Caco-2 (cell line): ENCODE results near the gene CASP9. TPM values are rescaled to one million over a fixed set of nuclear protein-coding genes. Genes with fewer than 3 reads are reported as not detected.
A peak's percentile ranks its signal among the peaks of the same experiment; 100 is the strongest.
"Not testable (repeated sequence)": the region's sequence is repeated elsewhere in the genome, so short reads cannot be mapped to it uniquely, and the experiment has no call there.

ENCODE experiments used
- BruUV-seq: library from RNA; stranded (reverse); fragments of 400-500 nt; replicated peaks from 2 replicates; lab custom pipeline; 2021; lab: Mats Ljungman, UMichigan
- CTCF ChIA-PET: fragments of 300-600 bp; sonication (Branson Sonifier 250); formaldehyde crosslinking; loops from one replicate; lab custom pipeline; 2022; ENCODE audit warnings: antibody characterized with exemption; lab: Charles Lee
- POLR2A ChIA-PET: fragments of 300-600 bp; sonication (Branson Sonifier 250); formaldehyde crosslinking; loops from one replicate; lab custom pipeline; 2022; ENCODE audit warnings: antibody characterized with exemption; lab: Charles Lee
- DNase-seq, 2 experiments: peaks; one replicate each; pipeline versions ENCODE4 v3.0.0 to v3.0.0-alpha.2; 2020 to 2022
- H3K27me3 ChIP-seq: replicated peaks from 2 replicates; pipeline ENCODE4 v1.6.0; 2011; ENCODE audit warnings: low read length; ENCODE audit not compliant: control insufficient read depth, insufficient read depth
- H3K36me3 ChIP-seq: 2 replicates; pipeline ENCODE4 v1.5.1; 2011; ENCODE audit warnings: low read length; ENCODE audit not compliant: control insufficient read depth, insufficient read depth
- H3K4me1 ChIP-seq: fragments of 250-450 bp; sonication (Bioruptor Pico); 2 replicates; pipeline ENCODE4 v1.5.1; 2020; ENCODE audit warnings: mild to moderate bottlenecking
- H3K4me3 ChIP-seq: 2 replicates; pipeline ENCODE4 v1.5.1; 2011; ENCODE audit warnings: low read depth, mild to moderate bottlenecking, control low read depth, low read length
- H3K9me3 ChIP-seq: fragments of 250-450 bp; sonication (Bioruptor Pico); 2 replicates; pipeline ENCODE4 v1.5.1; 2020; ENCODE audit warnings: mild to moderate bottlenecking, moderate library complexity
- H3K27ac Mint-ChIP-seq: one replicate; pipeline ENCODE4 v1.8.0; 2022; ENCODE audit warnings: mixed read lengths; ENCODE audit not compliant: unreplicated experiment
- H3K27me3 Mint-ChIP-seq: one replicate; pipeline ENCODE4 v1.8.0; 2022; ENCODE audit warnings: mixed read lengths; ENCODE audit not compliant: insufficient read depth, unreplicated experiment
- H3K36me3 Mint-ChIP-seq: one replicate; pipeline ENCODE4 v1.8.0; 2022; ENCODE audit warnings: mild to moderate bottlenecking, mixed read lengths; ENCODE audit not compliant: insufficient read depth, unreplicated experiment
- H3K4me1 Mint-ChIP-seq: one replicate; pipeline ENCODE4 v1.8.0; 2022; ENCODE audit warnings: low read depth, mixed read lengths; ENCODE audit not compliant: unreplicated experiment
- H3K4me3 Mint-ChIP-seq: one replicate; pipeline ENCODE4 v1.8.0; 2022; ENCODE audit warnings: mild to moderate bottlenecking, moderate library complexity, mixed read lengths; ENCODE audit not compliant: unreplicated experiment
- H3K9me3 Mint-ChIP-seq: one replicate; pipeline ENCODE4 v1.8.0; 2022; ENCODE audit warnings: mixed read lengths; ENCODE audit not compliant: unreplicated experiment
- CTCF ChIP-seq, 2 experiments: fragments of 200-600 bp in 1 of 2; IDR thresholded peaks; 1 replicate in 1 of 2; 2 replicates in 1 of 2; pipeline versions ENCODE4 v1.5.1 to v1.8.0; 2011 to 2022; ENCODE audit warnings: antibody characterized with exemption in 1 of 2, control low read depth in 1 of 2, inconsistent platforms in 1 of 2, low read depth in 1 of 2, low read length in 1 of 2, mild to moderate bottlenecking in 1 of 2, moderate library complexity in 1 of 2; ENCODE audit not compliant: insufficient read depth in 1 of 2, severe bottlenecking in 1 of 2, unreplicated experiment in 1 of 2
- intact Hi-C: fragments of 100-400 bp; cut with micrococcal nuclease; formaldehyde crosslinking; loops from one replicate; pipeline ENCODE4 v1.10.0; 2022; ENCODE audit not compliant: unreplicated experiment
- total RNA-seq: library from RNA; stranded (reverse); gene quantifications from 2 replicates; pipeline ENCODE4 v1.2.3, GENCODE V29; 2022

Gene CASP9
- total RNA-seq, 1 experiment from 2014 or later, result 9.9 TPM

- Mint-ChIP-seq H3K4me1 (peaks cover 9% of the 10 kb centered on the region), H3K27ac (peak overlapping the region; percentile 96), H3K27me3 (no peaks in the 10 kb centered on the region), H3K9me3 (no peaks in the 10 kb centered on the region), H3K36me3 (peaks cover 29% of the 10 kb centered on the region), H3K4me3 (peak overlapping the region; percentile 81)
- intact Hi-C loops, result no loop called here
- ChIA-PET CTCF (no interaction called here), POLR2A (no interaction called here)
- TF ChIP-seq CTCF (IDR thresholded peaks at IDR 0.05; ENCODE audit: insufficient read depth in 1 of 2, low read depth in 1 of 2, low read length in 1 of 2, severe bottlenecking in 1 of 2, unreplicated experiment in 1 of 2), result no peak
- no peak for DNase-seq
- BruUV-seq, result TSS peak; percentile 71
- no peaks in the 10 kb centered on the region for H3K9me3 ChIP-seq
- H3K36me3 ChIP-seq, result no peaks in the 10 kb centered on the region
- H3K4me1 ChIP-seq, result peaks cover 8% of the 10 kb centered on the region; the same call in 1 of the 2 replicates
- no peaks in the 10 kb centered on the region for H3K27me3 ChIP-seq
- peak overlapping the region; percentile 61 for H3K4me3 ChIP-seq
These were observed 653 bp downstream of the CASP9 start for GRCh38 chr1:15523104-15524020.

GRCh38 chr1:15522551-15522950 lies 1.5 kb downstream of the CASP9 start:
- Histone ChIP-seq H3K4me1 (peaks cover 8% of the 10 kb centered on the region; the same call in 1 of the 2 replicates), H3K9me3 (no peaks in the 10 kb centered on the region), H3K4me3 (no peak overlapping the region), H3K36me3 (no peaks in the 10 kb centered on the region), H3K27me3 (no peaks in the 10 kb centered on the region)
- H3K27ac Mint-ChIP-seq, result no peak overlapping the region
- ChIA-PET POLR2A (no interaction called here), CTCF (no interaction called here)
- H3K9me3 Mint-ChIP-seq, result no peaks in the 10 kb centered on the region
- no peak for TF ChIP-seq CTCF (IDR thresholded peaks at IDR 0.05; ENCODE audit: insufficient read depth in 1 of 2, low read depth in 1 of 2, low read length in 1 of 2, severe bottlenecking in 1 of 2, unreplicated experiment in 1 of 2)
- H3K4me3 Mint-ChIP-seq, result no peak overlapping the region
- DNase-seq, result no peak
- intact Hi-C loops, result no loop called here
- H3K4me1 Mint-ChIP-seq, result peaks cover 9% of the 10 kb centered on the region
- no peaks in the 10 kb centered on the region for H3K27me3 Mint-ChIP-seq
- no TSS peak for BruUV-seq
- peaks cover 29% of the 10 kb centered on the region for H3K36me3 Mint-ChIP-seq

- DNase-seq, POLR2A ChIA-PET, H3K9me3 Mint-ChIP-seq, H3K4me1 ChIP-seq, H3K36me3 ChIP-seq, H3K27me3 Mint-ChIP-seq, intact Hi-C loops, H3K4me1 Mint-ChIP-seq, H3K9me3 ChIP-seq, BruUV-seq, H3K4me3 Mint-ChIP-seq, H3K27me3 ChIP-seq, CTCF ChIA-PET, H3K4me3 ChIP-seq, H3K27ac Mint-ChIP-seq: not testable (repeated sequence)
- H3K36me3 Mint-ChIP-seq, result peaks cover 19% of the 10 kb centered on the region
These were observed 2.7 kb downstream of the CASP9 start for GRCh38 chr1:15521206-15521906.
